Kidney (tissue), 14 donors: ENCODE data around the gene VRK3. TPM values are rescaled to one million over a fixed set of nuclear protein-coding genes. Genes with fewer than 3 reads are reported as not detected.

Experiments used
- DNase-seq, 5 donors: peaks; one replicate each; pipeline ENCODE4 v3.0.0-alpha.2; 2013 to 2020
- FAIRE-seq: peaks from 2 replicates; lab custom pipeline; 2012; peaks lifted over from hg19 to GRCh38; lab: Jason Lieb, UNC
- H3K27ac ChIP-seq, 2 donors: one replicate each; pipeline ENCODE4 v1.7.0; 2013; ENCODE audit warnings: low read depth in 2 of 2, low read length in 2 of 2, inconsistent platforms in 1 of 2
- H3K27me3 ChIP-seq: one replicate; pipeline ENCODE4 v1.7.1; 2013; ENCODE audit warnings: low read length, inconsistent platforms; ENCODE audit not compliant: control insufficient read depth, insufficient read depth
- H3K36me3 ChIP-seq, 3 donors: one replicate each; pipeline versions ENCODE4 v1.7.0 to v1.7.1; 2013; ENCODE audit warnings: low read length in 3 of 3, control low read depth in 1 of 3, inconsistent platforms in 1 of 3; ENCODE audit not compliant: insufficient read depth in 3 of 3, control insufficient read depth in 2 of 3
- H3K4me1 ChIP-seq, 3 donors: one replicate each; pipeline versions ENCODE4 v1.7.0 to v1.7.1; 2013; ENCODE audit warnings: low read length in 3 of 3, inconsistent platforms in 1 of 3, low read depth in 1 of 3; ENCODE audit not compliant: control insufficient read depth in 2 of 3, insufficient read depth in 2 of 3
- H3K4me3 ChIP-seq, 3 donors: one replicate each; pipeline versions ENCODE4 v1.7.0 to v1.8.1; 2013; ENCODE audit warnings: low read length in 3 of 3, control low read depth in 1 of 3, inconsistent platforms in 1 of 3
- H3K9ac ChIP-seq, 3 donors: one replicate each; pipeline versions ENCODE4 v1.7.0 to v1.7.1; 2013; ENCODE audit warnings: low read length in 3 of 3, control low read depth in 1 of 3, inconsistent platforms in 1 of 3
- H3K9me3 ChIP-seq, 3 donors: one replicate each; pipeline versions ENCODE4 v1.7.0 to v1.7.1; 2013; ENCODE audit warnings: low read length in 3 of 3, control low read depth in 1 of 3, inconsistent platforms in 1 of 3; ENCODE audit not compliant: control insufficient read depth in 2 of 3, insufficient read depth in 1 of 3
- CTCF ChIP-seq: IDR thresholded peaks from 3 replicates; pipeline ENCODE4 v1.5.1; 2012; ENCODE audit warnings: mild to moderate bottlenecking, moderate library complexity, borderline replicate concordance; ENCODE audit not compliant: insufficient read depth; ENCODE audit errors: extremely low read depth
- intact Hi-C: fragments of 100-400 bp; cut with DNase I; formaldehyde crosslinking; loops from one replicate; pipeline ENCODE4 v1.11.1; 2022
- polyA plus RNA-seq: library from polyadenylated mRNA; stranded (reverse); fragments of 350-450 nt; fragmentation: Illumina TruSeq; extraction: RNeasy Lipid Tissue Mini Kit (QIAGEN cat#74804); gene quantifications from one replicate; pipeline ENCODE4 v1.2.3, GENCODE V29; 2014; ENCODE audit warnings: low read depth, low replicate concordance; ENCODE audit not compliant: insufficient read depth
- total RNA-seq: library from RNA; stranded (reverse); fragmentation: NEBNext Ultra II Directional; extraction: Animal tissue kit (Norgen Biotek cat#: 25700); gene quantifications from one replicate; pipeline ENCODE4 v1.2.1, GENCODE V29; 2021
- donor health status: control.
- donor health status: control.
- donor health status: control.
- donor health status: control.
- donor health status: control.
- donor health status: DM: yes; HTN: yes; CAD: no.
- donor health status: Normal renal cell carcinoma (clear cell type).

VRK3 gene
- total and polyA plus RNA-seq, 2 donors from 2014 or later: 53.2 to 69.0 TPM

GRCh38 chr19:50065938-50066337 is 40.8 kb upstream of the VRK3 start:
- no peak overlapping the region for H3K9ac ChIP-seq
- no peaks in the 10 kb centered on the region for H3K27me3 ChIP-seq
- no peak overlapping the region for H3K4me3 ChIP-seq
- no peaks in the 10 kb centered on the region for H3K4me1 ChIP-seq
- H3K9me3 ChIP-seq: no peaks in the 10 kb centered on the region
- intact Hi-C loops: no loop called here
- no peaks in the 10 kb centered on the region for H3K36me3 ChIP-seq
- no peak overlapping the region for H3K27ac ChIP-seq
- DNase-seq (no peak), FAIRE-seq (no peak)
- no peak for TF ChIP-seq CTCF

- Histone ChIP-seq H3K27me3 (no peaks in the 10 kb centered on the region), H3K9me3 (peaks cover 0 to 23% (median 16%) of the 10 kb centered on the region in 3 donors), H3K4me1 (no peaks in the 10 kb centered on the region), H3K27ac (no peak overlapping the region), H3K4me3 (no peak overlapping the region), H3K9ac (no peak overlapping the region), H3K36me3 (no peaks in the 10 kb centered on the region)
- no peak for TF ChIP-seq CTCF
- FAIRE-seq: no peak
- DNase-seq: no peak
- intact Hi-C loops: no loop called here
These were observed 36.5 kb upstream of the VRK3 start for GRCh38 chr19:50061650-50062049.

GRCh38 chr19:50060107-50060506 is 34.9 kb upstream of the VRK3 start:
- intact Hi-C loops: no loop called here
- TF ChIP-seq CTCF: no peak
- H3K36me3 ChIP-seq: no peaks in the 10 kb centered on the region
- H3K9me3 ChIP-seq: peaks cover 0 to 23% (median 16%) of the 10 kb centered on the region in 3 donors
- DNase-seq (no peak), FAIRE-seq (no peak)
- H3K27me3 ChIP-seq: no peaks in the 10 kb centered on the region
- H3K9ac ChIP-seq: no peak overlapping the region
- no peak overlapping the region for H3K27ac ChIP-seq
- no peaks in the 10 kb centered on the region for H3K4me1 ChIP-seq
- H3K4me3 ChIP-seq: no peak overlapping the region

- DNase-seq (no peak), FAIRE-seq (no peak)
- no peak for TF ChIP-seq CTCF
- no peaks in the 10 kb centered on the region for H3K36me3 ChIP-seq
- no peak overlapping the region for H3K27ac ChIP-seq
- H3K27me3 ChIP-seq: no peaks in the 10 kb centered on the region
- H3K9me3 ChIP-seq: peaks cover 0 to 23% (median 16%) of the 10 kb centered on the region in 3 donors
- H3K4me3 ChIP-seq: no peak overlapping the region
- intact Hi-C loops: no loop called here
- H3K9ac ChIP-seq: no peak overlapping the region
- no peaks in the 10 kb centered on the region for H3K4me1 ChIP-seq
These were observed 33.9 kb upstream of the VRK3 start for GRCh38 chr19:50059045-50059444.
